Vagina (tissue), 2 donors: Measurements from ENCODE around the gene PTGR2.

Experiments used
- CTCF ChIP-seq, 3 experiments: fragments of 450-650 bp in 2 of 3; fragments of 200-600 bp in 1 of 3; sonication (generic) in 1 of 3; IDR thresholded peaks; one replicate each; pipeline ENCODE4 v1.5.1; 2017 to 2019; ENCODE audit warnings: antibody characterized with exemption in 3 of 3, mild to moderate bottlenecking in 2 of 3, moderate library complexity in 2 of 3
- POLR2AphosphoS5 ChIP-seq, 2 donors: sonication (generic); formaldehyde crosslinking; IDR thresholded peaks; one replicate each; pipeline ENCODE4 v1.9.0; 2017; ENCODE audit warnings: antibody characterized with exemption in 2 of 2, mild to moderate bottlenecking in 2 of 2, low read depth in 1 of 2; ENCODE audit not compliant: insufficient read depth in 1 of 2

GRCh38 chr14:73814153-73814552, 37.5 kb upstream of the PTGR2 start:
- TF ChIP-seq CTCF (IDR thresholded peaks at IDR 0.05), result no peak
- TF ChIP-seq POLR2AphosphoS5 (IDR thresholded peaks at IDR 0.05; ENCODE audit: insufficient read depth in 1 of 2, low read depth in 1 of 2), result no peak
